ENCODE data around the gene ONECUT2. TPM values are rescaled to one million over a fixed set of nuclear protein-coding genes. Genes with fewer than 3 reads are reported as not detected.

The ONECUT2 gene
- total and polyA plus RNA-seq, 9 of the 15 experiments (the other 6 are each of a cell fraction or from before 2014, with no cell fraction given), result 0.27 to 2.5 (median 0.83) TPM

GRCh38 chr18:57461652-57462269 lies 26.6 kb downstream of the ONECUT2 start:
- BruUV-seq (replicated peaks), result no TSS peak

More at GRCh38 chr18:57461652-57462269, 26.6 kb downstream of the ONECUT2 start:
- Histone ChIP-seq H3K9me1 (ENCODE audit: control insufficient read depth, insufficient read depth, low read length) (no peaks in the 10 kb centered on the region), H3K9ac (ENCODE audit: insufficient read depth in 1 of 2, low read depth in 2 of 2, low read length in 2 of 2) (no peak overlapping the region), H3K27ac (ENCODE audit: extremely low read depth, low read depth, low read length) (no peak overlapping the region), H3K36me3 (ENCODE audit: control insufficient read depth, insufficient read depth, low read length) (no peaks in the 10 kb centered on the region), H3K4me1 (replicated peaks in 1 of 2; ENCODE audit: control insufficient read depth in 2 of 2, insufficient read depth in 2 of 2, low read length in 2 of 2) (no peaks in the 10 kb centered on the region), H3K27me3 (ENCODE audit: control insufficient read depth in 2 of 2, insufficient read depth in 2 of 2, low read length in 2 of 2) (no peaks in the 10 kb centered on the region; a peak in 1 of 5 replicates), H2AFZ (ENCODE audit: low read depth, low read length) (no peak overlapping the region), H3K4me3 (no peak overlapping the region), H3K79me2 (ENCODE audit: control insufficient read depth, insufficient read depth, low read length) (no peaks in the 10 kb centered on the region), H3K4me2 (ENCODE audit: insufficient read depth, low read length) (no peak overlapping the region), H4K20me1 (replicated peaks; ENCODE audit: control insufficient read depth, insufficient read depth, low read length) (no peaks in the 10 kb centered on the region), H3K9me3 (replicated peaks; ENCODE audit: control insufficient read depth, insufficient read depth, low read depth, low read length) (no peaks in the 10 kb centered on the region)
- in situ Hi-C loops (cut with MboI) (no loop called here), intact Hi-C loops (cut with micrococcal nuclease) (no loop called here)
- DNase-seq (ENCODE audit: extremely low read depth in 1 of 4, low spot score in 3 of 4) (no peak), FAIRE-seq (no peak), ATAC-seq (no peak)
- CTCF ChIA-PET (ENCODE audit: low intra/inter-chr PET ratio), result no interaction called here
- TF ChIP-seq SPI1 (IDR thresholded peaks at IDR 0.05; ENCODE audit: borderline replicate concordance, low read depth, low read length) (no peak), CTCF (IDR thresholded peaks at IDR 0.05 in 2 of 3, conservative IDR thresholded peaks at IDR 0.05 in 1 of 3; ENCODE audit: insufficient read depth in 2 of 3, low read depth in 1 of 3, low read length in 3 of 3) (peak in 1 of 3 experiments; percentile 12; a peak in 1 of 6 replicates)
- POLR2A ChIA-PET, result interaction anchor here (0.6 kb wide), 1 partner anchor 1376 kb away, joined by 3 read pairs; no protein-coding TSS in a partner anchor
- 15% methylated on average over 3 of the region's 3 CpGs for WGBS (ENCODE audit: insufficient coverage, low coverage, missing lambda C conversion rate)
